B cell (primary cell): ENCODE results near the gene NRG2. TPM values are rescaled to one million over a fixed set of nuclear protein-coding genes. Genes with fewer than 3 reads are reported as not detected.

Source experiments
- ATAC-seq: fragments of 200-7000 bp; cut with Tn5 transposase; one replicate; pipeline ENCODE4 v1.10.0; 2021; ENCODE audit warnings: low read depth, mild to moderate bottlenecking, moderate number of reproducible peaks, moderate library complexity
- CTCF ChIA-PET: fragments of 350-600 bp; sonication (Branson Sonifier 250); formaldehyde crosslinking; loops from one replicate; lab custom pipeline; 2021; ENCODE audit warnings: antibody characterized with exemption, inconsistent platforms; lab: Charles Lee
- POLR2A ChIA-PET: fragments of 350-600 bp; sonication (Branson Sonifier 250); formaldehyde crosslinking; loops from one replicate; lab custom pipeline; 2021; ENCODE audit warnings: antibody characterized with exemption; lab: Charles Lee
- DNase-seq: peaks from one replicate; pipeline ENCODE4 v3.0.0; 2013
- H2AFZ ChIP-seq: 2 replicates; pipeline ENCODE4 v1.6.1; 2012; ENCODE audit warnings: mild to moderate bottlenecking, low read depth, low read length; ENCODE audit not compliant: insufficient read depth, poor library complexity, severe bottlenecking
- H3K27ac ChIP-seq, 2 donors: 1 replicate in 1 of 2; 2 replicates in 1 of 2; pipeline ENCODE4 v1.5.1; 2012 to 2013; ENCODE audit warnings: low read length in 2 of 2, mild to moderate bottlenecking in 2 of 2, moderate library complexity in 1 of 2
- H3K27me3 ChIP-seq, 4 experiments: fragments of 200-600 bp in 1 of 4; sonication (generic) in 1 of 4; replicated peaks in 1 of 4; 1 replicate in 2 of 4; 2 replicates in 2 of 4; pipeline versions ENCODE4 v1.6.1 to v1.7.0; 2013 to 2016; ENCODE audit warnings: low read length in 3 of 4, mild to moderate bottlenecking in 2 of 4, mixed read lengths in 1 of 4, moderate library complexity in 1 of 4; ENCODE audit not compliant: insufficient read depth in 4 of 4, control insufficient read depth in 3 of 4; ENCODE audit errors: control extremely low read depth in 1 of 4
- H3K36me3 ChIP-seq, 2 experiments: replicated peaks in 1 of 2; 1 replicate in 1 of 2; 2 replicates in 1 of 2; pipeline versions ENCODE4 v1.6.1 to v1.7.1; 2013; ENCODE audit warnings: low read length in 1 of 2; ENCODE audit not compliant: insufficient read depth in 2 of 2, control insufficient read depth in 1 of 2; ENCODE audit errors: control extremely low read depth in 1 of 2, extremely low read depth in 1 of 2
- H3K4me1 ChIP-seq, 2 donors: fragments of 200-600 bp in 1 of 2; sonication (generic) in 1 of 2; 1 replicate in 1 of 2; 2 replicates in 1 of 2; pipeline versions ENCODE4 v1.5.1 to v1.6.1; 2013 to 2017; ENCODE audit warnings: low read length in 2 of 2; ENCODE audit not compliant: control insufficient read depth in 2 of 2, insufficient read depth in 2 of 2
- H3K4me2 ChIP-seq: replicated peaks from 2 replicates; pipeline ENCODE3; 2012; ENCODE audit warnings: mild to moderate bottlenecking, low read depth, low read length; ENCODE audit not compliant: poor library complexity, severe bottlenecking
- H3K4me3 ChIP-seq, 5 experiments: fragments of 200-600 bp in 1 of 5; sonication (generic) in 1 of 5; 1 replicate in 3 of 5; 2 replicates in 2 of 5; pipeline versions ENCODE4 v1.5.1 to v1.7.0; 2011 to 2016; ENCODE audit warnings: low read length in 4 of 5, mild to moderate bottlenecking in 4 of 5, low read depth in 2 of 5, control low read depth in 1 of 5, moderate library complexity in 1 of 5; ENCODE audit not compliant: insufficient read depth in 1 of 5; ENCODE audit errors: control extremely low read depth in 1 of 5, extremely low read depth in 1 of 5
- H3K79me2 ChIP-seq: fragments of 200-600 bp; sonication (generic); one replicate; pipeline ENCODE4 v1.6.0; 2016; ENCODE audit warnings: low read length; ENCODE audit not compliant: control insufficient read depth, insufficient read depth
- H3K9ac ChIP-seq: fragments of 200-600 bp; sonication (generic); 2 replicates; pipeline ENCODE4 v1.6.1; 2017; ENCODE audit warnings: mild to moderate bottlenecking, low read length, moderate library complexity
- H3K9me3 ChIP-seq, 3 donors: one replicate each; pipeline versions ENCODE4 v1.6.1 to v1.7.1; 2013; ENCODE audit warnings: low read length in 2 of 3; ENCODE audit not compliant: control insufficient read depth in 2 of 3, insufficient read depth in 1 of 3; ENCODE audit errors: control extremely low read depth in 1 of 3
- H4K20me1 ChIP-seq: 2 replicates; pipeline ENCODE4 v1.6.0; 2012; ENCODE audit warnings: mild to moderate bottlenecking, low read length; ENCODE audit not compliant: insufficient read depth, control insufficient read depth, poor library complexity, severe bottlenecking
- H3K27ac Mint-ChIP-seq: one replicate; pipeline ENCODE4 v1.8.0; 2021; ENCODE audit warnings: mixed read lengths
- H3K27me3 Mint-ChIP-seq: one replicate; pipeline ENCODE4 v1.8.0; 2021; ENCODE audit warnings: mixed read lengths
- H3K4me1 Mint-ChIP-seq: one replicate; pipeline ENCODE4 v1.8.0; 2021; ENCODE audit warnings: mixed read lengths
- H3K4me3 Mint-ChIP-seq: one replicate; pipeline ENCODE4 v1.8.0; 2021; ENCODE audit warnings: mixed read lengths
- H3K9me3 Mint-ChIP-seq: one replicate; pipeline ENCODE4 v1.8.0; 2022; ENCODE audit warnings: mixed read lengths; ENCODE audit not compliant: insufficient read depth
- EZH2 ChIP-seq: IDR thresholded peaks from 2 replicates; pipeline ENCODE4 v1.6.1; 2012; ENCODE audit warnings: borderline replicate concordance, low read depth, mild to moderate bottlenecking, moderate library complexity, low read length; ENCODE audit not compliant: insufficient read depth, poor library complexity, severe bottlenecking
- WGBS: methylation state at CpG from one replicate; pipeline ENCODE4 v1.1.5; 2013; ENCODE audit warnings: missing lambda C conversion rate; ENCODE audit not compliant: insufficient coverage; 5-methylcytosine and 5-hydroxymethylcytosine counted together
- intact Hi-C: fragments of 100-400 bp; cut with micrococcal nuclease; formaldehyde crosslinking; loops from one replicate; pipeline ENCODE4 v1.10.0; 2022
- polyA plus RNA-seq: library from polyadenylated mRNA; depleted of rRNA; stranded (reverse); fragments of >200 nt; gene quantifications from 2 replicates; pipeline ENCODE4 v1.2.3, GENCODE V29; 2012
- total RNA-seq, 2 donors: library from RNA; stranded (reverse); fragments of 120-200 nt in 1 of 2; gene quantifications; 1 replicate in 1 of 2; 2 replicates in 1 of 2; pipeline versions ENCODE4 v1.2.3 to v1.2.4, GENCODE V29; 2013 to 2022
- TF ChIP-seq, protein P1 (sequence below): fragments of 200-600 bp; IDR thresholded peaks from one replicate; pipeline ENCODE4 v1.8.0; 2022; ENCODE audit warnings: antibody characterized with exemption, mild to moderate bottlenecking

The NRG2 gene
- total and polyA plus RNA-seq, 2 donors (not counting 1 experiment from before 2014, with no cell fraction given), result 0.13 to 0.15 TPM

GRCh38 chr5:139889410-139889809, 153.7 kb downstream of the NRG2 start:
- ChIA-PET POLR2A (no interaction called here), CTCF (no interaction called here)
- Histone ChIP-seq H3K9me3 (no peaks in the 10 kb centered on the region), H4K20me1 (no peaks in the 10 kb centered on the region), H2AFZ (no peak overlapping the region), H3K27ac (no peak overlapping the region), H3K4me3 (no peak overlapping the region), H3K36me3 (no peaks in the 10 kb centered on the region), H3K79me2 (no peaks in the 10 kb centered on the region), H3K27me3 (peaks cover 0 to 18% (median 0%) of the 10 kb centered on the region in 4 experiments), H3K9ac (no peak overlapping the region), H3K4me1 (peaks cover 0 to 4% of the 10 kb centered on the region in 2 donors), H3K4me2 (no peak overlapping the region)
- TF ChIP-seq EZH2, result no peak
- TF ChIP-seq, protein P1, sequence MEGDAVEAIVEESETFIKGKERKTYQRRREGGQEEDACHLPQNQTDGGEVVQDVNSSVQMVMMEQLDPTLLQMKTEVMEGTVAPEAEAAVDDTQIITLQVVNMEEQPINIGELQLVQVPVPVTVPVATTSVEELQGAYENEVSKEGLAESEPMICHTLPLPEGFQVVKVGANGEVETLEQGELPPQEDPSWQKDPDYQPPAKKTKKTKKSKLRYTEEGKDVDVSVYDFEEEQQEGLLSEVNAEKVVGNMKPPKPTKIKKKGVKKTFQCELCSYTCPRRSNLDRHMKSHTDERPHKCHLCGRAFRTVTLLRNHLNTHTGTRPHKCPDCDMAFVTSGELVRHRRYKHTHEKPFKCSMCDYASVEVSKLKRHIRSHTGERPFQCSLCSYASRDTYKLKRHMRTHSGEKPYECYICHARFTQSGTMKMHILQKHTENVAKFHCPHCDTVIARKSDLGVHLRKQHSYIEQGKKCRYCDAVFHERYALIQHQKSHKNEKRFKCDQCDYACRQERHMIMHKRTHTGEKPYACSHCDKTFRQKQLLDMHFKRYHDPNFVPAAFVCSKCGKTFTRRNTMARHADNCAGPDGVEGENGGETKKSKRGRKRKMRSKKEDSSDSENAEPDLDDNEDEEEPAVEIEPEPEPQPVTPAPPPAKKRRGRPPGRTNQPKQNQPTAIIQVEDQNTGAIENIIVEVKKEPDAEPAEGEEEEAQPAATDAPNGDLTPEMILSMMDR, result no peak
- H3K27me3 Mint-ChIP-seq, result peaks cover 45% of the 10 kb centered on the region
- intact Hi-C loops, result no loop called here
- ATAC-seq (no peak), DNase-seq (no peak)
- H3K9me3 Mint-ChIP-seq, result no peaks in the 10 kb centered on the region
- H3K4me1 Mint-ChIP-seq, result peaks cover 6% of the 10 kb centered on the region
- H3K27ac Mint-ChIP-seq, result no peak overlapping the region
- no peak overlapping the region for H3K4me3 Mint-ChIP-seq
- WGBS, result no CpG with 5 or more reads among the region's 2 CpGs

- no peaks in the 10 kb centered on the region for H3K79me2 ChIP-seq
- H3K4me1 ChIP-seq, result peaks cover 0 to 4% of the 10 kb centered on the region in 2 donors
- 82% methylated on average over 3 of the region's 4 CpGs for WGBS
- TF ChIP-seq, protein P1, result no peak
- TF ChIP-seq EZH2, result no peak
- Mint-ChIP-seq H3K4me1 (peaks cover 6% of the 10 kb centered on the region), H3K27me3 (peaks cover 45% of the 10 kb centered on the region), H3K4me3 (no peak overlapping the region), H3K27ac (no peak overlapping the region), H3K9me3 (no peaks in the 10 kb centered on the region)
- H3K27me3 ChIP-seq, result peaks cover 0 to 21% (median 0%) of the 10 kb centered on the region in 4 experiments
- no peaks in the 10 kb centered on the region for H3K9me3 ChIP-seq
- no peak overlapping the region for H3K4me3 ChIP-seq
- DNase-seq (no peak), ATAC-seq (no peak)
- no peaks in the 10 kb centered on the region for H4K20me1 ChIP-seq
- CTCF ChIA-PET, result no interaction called here
- no peak overlapping the region for H3K4me2 ChIP-seq
- intact Hi-C loops, result no loop called here
- H3K36me3 ChIP-seq, result no peaks in the 10 kb centered on the region
- POLR2A ChIA-PET, result no interaction called here
- H2AFZ ChIP-seq, result no peak overlapping the region
- H3K9ac ChIP-seq, result no peak overlapping the region
- no peak overlapping the region for H3K27ac ChIP-seq
Measured at GRCh38 chr5:139888370-139888769, 154.7 kb downstream of the NRG2 start.
